HG03575 (cell line): ENCODE results near the gene SURF1.
"Not testable (repeated sequence)": the region's sequence is repeated elsewhere in the genome, so short reads cannot be mapped to it uniquely, and the experiment has no call there.

Experiments used
- ATAC-seq: cut with Tn5 transposase; IDR thresholded peaks from one replicate; pipeline ENCODE4 v1.9.1; 2021; ENCODE audit not compliant: unreplicated experiment, insufficient number of reproducible peaks, low FRiP score; ENCODE audit errors: extremely low read depth

The SURF1 gene

GRCh38 chr9:133356391-133357091, at the start of gene SURF1, which contains the start of gene SURF2:
TSS of gene SURF1 (minus strand) at chr9:133356487. CDS start at chr9:133356453, 34 bp downstream.
TSS of gene SURF2 (plus strand) at chr9:133356550. CDS start at chr9:133356593, 43 bp downstream.
- no peak for ATAC-seq

GRCh38 chr9:133405508-133406438, 49.5 kb upstream of the SURF1 start:
- ATAC-seq, result no peak

- no peak for ATAC-seq
These were observed 48.2 kb upstream of the SURF1 start for GRCh38 chr9:133404454-133405002.

GRCh38 chr9:133403766-133404453, 47.6 kb upstream of the SURF1 start:
- ATAC-seq, result no peak

- ATAC-seq, result no peak
These were observed 46.4 kb upstream of the SURF1 start for GRCh38 chr9:133402689-133403088.

GRCh38 chr9:133401588-133401987, 45.3 kb upstream of the SURF1 start:
- no peak for ATAC-seq

GRCh38 chr9:133400292-133400691, 44.0 kb upstream of the SURF1 start:
- no peak for ATAC-seq

- ATAC-seq, result no peak
These were observed 41.6 kb upstream of the SURF1 start for GRCh38 chr9:133397895-133398294.

- no peak for ATAC-seq
These were observed 41.1 kb upstream of the SURF1 start for GRCh38 chr9:133397370-133397769.

GRCh38 chr9:133396952-133397351, 40.7 kb upstream of the SURF1 start:
- ATAC-seq, result no peak

GRCh38 chr9:133394687-133395271, 38.5 kb upstream of the SURF1 start:
- ATAC-seq, result no peak

GRCh38 chr9:133393399-133393798, 37.1 kb upstream of the SURF1 start:
- no peak for ATAC-seq

- not testable (repeated sequence) for ATAC-seq
These were observed 36.0 kb upstream of the SURF1 start for GRCh38 chr9:133392308-133392707.

- ATAC-seq, result not testable (repeated sequence)
These were observed 35.2 kb upstream of the SURF1 start for GRCh38 chr9:133391449-133391848.

GRCh38 chr9:133390713-133391112, 34.4 kb upstream of the SURF1 start:
- no peak for ATAC-seq

- ATAC-seq, result no peak
These were observed 33.3 kb upstream of the SURF1 start for GRCh38 chr9:133389562-133389961.

- ATAC-seq, result no peak
These were observed 32.8 kb upstream of the SURF1 start for GRCh38 chr9:133389025-133389557.

- no peak for ATAC-seq
These were observed 31.4 kb upstream of the SURF1 start for GRCh38 chr9:133387680-133388079.

- no peak for ATAC-seq
These were observed 30.1 kb upstream of the SURF1 start for GRCh38 chr9:133386338-133386737.
